GM12891 (cell line): ENCODE data around the gene RUFY4.
A peak's percentile ranks its signal among the peaks of the same experiment; 100 is the strongest.

Experiments used
- DNase-seq: peaks from one replicate; pipeline ENCODE4 v3.0.0; 2011; ENCODE audit warnings: low spot score; ENCODE audit not compliant: insufficient read length
- FAIRE-seq: peaks from 2 replicates; lab custom pipeline; 2011; peaks lifted over from hg19 to GRCh38; lab: Jason Lieb, UNC
- PAX5 ChIP-seq: IDR thresholded peaks from 2 replicates; pipeline ENCODE4 v1.6.1; 2011; ENCODE audit warnings: low read length, moderate library complexity, mild to moderate bottlenecking; ENCODE audit not compliant: insufficient read depth, severe bottlenecking
- POLR2A ChIP-seq: IDR thresholded peaks from 2 replicates; pipeline ENCODE4 v1.6.1; 2011; ENCODE audit warnings: low read depth, low read length, control low read depth
- POLR2AphosphoS5 ChIP-seq: IDR thresholded peaks from 2 replicates; pipeline ENCODE4 v1.6.1; 2011; ENCODE audit warnings: low read depth, low read length, control low read depth
- POU2F2 ChIP-seq: IDR thresholded peaks from 2 replicates; pipeline ENCODE4 v1.6.1; 2011; ENCODE audit warnings: low read depth, mild to moderate bottlenecking, control low read depth, low read length, moderate library complexity
- SPI1 ChIP-seq: IDR thresholded peaks from 2 replicates; pipeline ENCODE4 v1.6.1; 2011; ENCODE audit warnings: low read depth, low read length, control low read depth
- TAF1 ChIP-seq: IDR thresholded peaks from 2 replicates; pipeline ENCODE4 v1.6.1; 2011; ENCODE audit warnings: low read depth, low read length, control low read depth

The RUFY4 gene

GRCh38 chr2:218031261-218031660, 37.8 kb upstream of the RUFY4 start:
- DNase-seq (no peak), FAIRE-seq (no peak)
- TF ChIP-seq SPI1 (no peak), POU2F2 (no peak), PAX5 (no peak), POLR2AphosphoS5 (no peak), POLR2A (no peak), TAF1 (no peak)

DNA sequence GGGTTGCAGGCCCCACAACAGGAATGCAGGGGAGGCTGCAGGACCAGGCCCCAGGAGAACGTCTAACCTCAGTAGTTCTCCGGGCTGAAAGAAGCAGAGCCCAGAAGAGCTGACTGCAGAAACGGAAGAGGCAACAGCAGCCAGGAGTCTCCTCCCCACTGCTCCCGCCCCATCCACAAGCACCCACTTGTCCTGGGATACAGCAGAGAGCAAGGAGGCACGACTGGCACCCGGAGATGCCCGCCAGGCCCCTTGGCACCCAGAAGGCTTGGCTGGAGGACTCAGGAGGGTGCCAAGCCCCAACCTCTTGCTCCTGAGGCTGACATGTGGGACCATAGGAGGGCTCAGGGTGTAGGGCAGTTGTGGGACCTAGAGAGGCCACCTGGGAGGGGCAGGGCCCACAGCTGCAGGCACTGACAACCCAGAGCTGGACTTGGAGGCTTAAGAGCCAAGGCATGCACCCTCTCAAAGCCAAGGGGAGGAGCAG, 37.2 kb upstream of the RUFY4 start:
- FAIRE-seq = no peak
- DNase-seq = no peak
- TF ChIP-seq POLR2A (no peak), PAX5 (no peak), POLR2AphosphoS5 (no peak), POU2F2 (no peak), SPI1 (no peak), TAF1 (no peak)

GRCh38 chr2:218032336-218033171, 36.5 kb upstream of the RUFY4 start:
- FAIRE-seq = no peak
- no peak for DNase-seq
- TF ChIP-seq PAX5 (no peak), POLR2AphosphoS5 (no peak)

DNA sequence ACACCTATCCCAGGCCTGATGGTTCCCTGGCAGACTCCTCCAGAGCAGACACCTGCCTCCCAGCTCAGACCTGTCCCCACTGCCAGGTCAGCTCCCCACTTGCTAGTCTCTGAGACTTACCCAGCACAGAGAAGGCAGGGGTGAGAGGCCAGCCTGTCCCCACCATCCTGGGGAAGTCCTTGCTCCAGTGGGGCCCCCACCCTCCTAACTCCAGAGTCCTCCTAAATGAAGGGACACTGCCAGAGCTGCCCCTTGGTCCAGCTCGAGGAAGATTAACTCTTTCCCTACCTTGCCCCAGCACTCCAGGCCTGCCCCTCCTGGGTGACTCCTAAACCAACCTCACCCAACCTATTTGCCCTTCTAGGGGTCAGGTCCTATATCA, 35.9 kb upstream of the RUFY4 start:
- FAIRE-seq (no peak), DNase-seq (no peak)
- no peak for TF ChIP-seq POU2F2
- TF ChIP-seq SPI1 = no peak
- no peak for TF ChIP-seq POLR2AphosphoS5
- TF ChIP-seq TAF1 = no peak
- TF ChIP-seq POLR2A = no peak
- no peak for TF ChIP-seq PAX5

GRCh38 chr2:218033590-218034496, 35.2 kb upstream of the RUFY4 start:
- peak; percentile 54 for FAIRE-seq
- TF ChIP-seq POU2F2 (no peak), POLR2A (no peak), PAX5 (no peak), SPI1 (no peak), POLR2AphosphoS5 (no peak), TAF1 (no peak)
- no peak for DNase-seq

GRCh38 chr2:218034497-218035213, 34.4 kb upstream of the RUFY4 start:
- FAIRE-seq (peak; percentile 100), DNase-seq (peak; percentile 69)
- TF ChIP-seq SPI1 (0 out of 2 replicates have a peak, but pooled peaks have one; percentile 18), POU2F2 (0 out of 2 replicates have a peak, but pooled peaks have one; percentile 28), TAF1 (peak; percentile 30; the same call in 1 of the 2 replicates)

DNA sequence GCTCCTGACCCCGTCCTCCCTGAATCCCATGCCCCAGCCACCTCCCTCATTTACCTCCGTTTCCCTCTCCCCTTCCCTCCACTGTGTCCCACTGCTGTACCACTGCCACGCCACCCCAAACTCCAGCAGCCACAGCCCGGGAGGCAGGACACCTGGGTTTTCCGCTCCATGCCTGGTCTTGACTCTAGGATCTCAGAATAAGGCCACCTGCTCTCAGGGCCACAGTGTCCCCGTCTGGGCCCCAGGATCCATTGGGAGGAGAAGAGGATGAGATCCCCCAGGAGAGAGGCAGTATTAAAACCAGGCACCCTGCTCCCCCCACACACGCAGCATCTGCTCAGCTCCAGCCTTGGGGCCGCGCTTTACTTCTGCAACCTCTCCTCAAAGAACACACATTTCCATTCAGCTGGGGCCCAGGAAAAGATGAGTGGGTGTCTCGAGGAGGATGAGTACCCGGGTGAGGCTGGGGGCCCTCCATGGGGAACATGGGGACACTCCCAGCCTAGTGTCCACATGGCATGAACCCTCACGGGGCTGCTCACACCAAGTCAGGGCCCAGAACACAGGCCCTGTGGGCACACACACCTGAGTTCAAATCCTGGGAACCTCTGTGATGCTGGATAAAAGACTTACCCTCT, 33.5 kb upstream of the RUFY4 start:
- TF ChIP-seq POLR2A (no peak), SPI1 (no peak), TAF1 (no peak)
- FAIRE-seq (no peak), DNase-seq (no peak)

DNA sequence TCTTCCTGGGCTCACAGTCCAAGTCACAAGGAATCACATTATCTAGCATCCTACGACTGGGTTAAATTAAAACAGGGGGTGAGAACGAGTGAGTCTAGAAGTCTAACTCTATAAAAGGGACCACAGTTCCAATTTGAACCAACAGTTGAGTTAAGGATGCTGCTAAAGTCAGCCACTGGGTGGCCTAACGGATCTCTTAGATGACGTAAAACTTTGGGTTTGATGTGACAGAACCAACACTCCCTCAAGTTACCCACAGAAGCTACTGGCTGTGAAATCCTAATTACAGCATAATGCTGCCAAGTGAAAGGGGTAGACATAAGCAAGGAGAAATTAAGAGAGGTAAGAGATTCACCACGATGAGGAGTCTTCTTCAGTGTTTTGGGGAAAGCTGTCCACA, 32.7 kb upstream of the RUFY4 start:
- FAIRE-seq = peak; percentile 35
- no peak for TF ChIP-seq PAX5
- TF ChIP-seq POLR2A = no peak
- TF ChIP-seq TAF1 = no peak
- no peak for TF ChIP-seq POU2F2
- no peak for TF ChIP-seq POLR2AphosphoS5
- TF ChIP-seq SPI1 = no peak
- DNase-seq = no peak
